HEK293 (cell line): ENCODE results near the gene CD68.
A peak's percentile ranks its signal among the peaks of the same experiment; 100 is the strongest.

Experiments used
- CTCF ChIP-seq: fragments of 450-650 bp; formaldehyde crosslinking; IDR thresholded peaks from 2 replicates; pipeline ENCODE4 v1.5.1; 2016; ENCODE audit warnings: missing biosample characterization, missing genetic modification characterization
- HIC1 ChIP-seq: fragments of 450-650 bp; formaldehyde crosslinking; IDR thresholded peaks from 2 replicates; pipeline ENCODE4 v1.5.1; 2016; ENCODE audit warnings: missing biosample characterization, missing genetic modification characterization
- HOXC10 ChIP-seq: sonication (generic); formaldehyde crosslinking; IDR thresholded peaks from 2 replicates; pipeline ENCODE4 v1.8.1; 2023; ENCODE audit warnings: mild to moderate bottlenecking, missing genetic modification reagents
- HOXD13 ChIP-seq: sonication (generic); formaldehyde crosslinking; IDR thresholded peaks from 2 replicates; pipeline ENCODE4 v1.8.0; 2022; ENCODE audit warnings: missing genetic modification reagents, borderline replicate concordance
- KLF1 ChIP-seq: fragments of 450-650 bp; formaldehyde crosslinking; IDR thresholded peaks from 2 replicates; pipeline ENCODE4 v1.5.1; 2016; ENCODE audit warnings: missing biosample characterization, missing genetic modification characterization
- KLF8 ChIP-seq: fragments of 450-650 bp; formaldehyde crosslinking; IDR thresholded peaks from 2 replicates; pipeline ENCODE4 v1.5.1; 2016; ENCODE audit warnings: missing biosample characterization, missing genetic modification characterization
- KLF9 ChIP-seq: fragments of 450-650 bp; formaldehyde crosslinking; IDR thresholded peaks from 2 replicates; pipeline ENCODE4 v1.5.1; 2016; ENCODE audit warnings: missing biosample characterization, missing genetic modification characterization, low read depth
- MYNN ChIP-seq: fragments of 450-650 bp; formaldehyde crosslinking; IDR thresholded peaks from 2 replicates; pipeline ENCODE4 v1.5.1; 2016; ENCODE audit warnings: missing biosample characterization, missing genetic modification characterization, borderline replicate concordance
- PATZ1 ChIP-seq: fragments of 450-650 bp; formaldehyde crosslinking; IDR thresholded peaks from 2 replicates; pipeline ENCODE4 v1.5.1; 2016; ENCODE audit warnings: missing biosample characterization, missing genetic modification characterization
- TRIM28 ChIP-seq: IDR thresholded peaks from 2 replicates; pipeline ENCODE4 v1.6.1; 2011; ENCODE audit warnings: low read length, control low read depth, borderline replicate concordance
- WT1 ChIP-seq: fragments of 450-650 bp; formaldehyde crosslinking; IDR thresholded peaks from 2 replicates; pipeline ENCODE4 v1.5.1; 2016; ENCODE audit warnings: missing biosample characterization, missing genetic modification characterization
- YY2 ChIP-seq: fragments of 450-650 bp; formaldehyde crosslinking; IDR thresholded peaks from 2 replicates; pipeline ENCODE4 v1.5.1; 2016; ENCODE audit warnings: missing biosample characterization, missing genetic modification characterization
- ZBTB11 ChIP-seq: fragments of 450-650 bp; formaldehyde crosslinking; conservative IDR thresholded peaks from 2 replicates; pipeline ENCODE4 v1.5.1; 2016; ENCODE audit warnings: low read depth, missing biosample characterization, missing genetic modification characterization
- ZEB2 ChIP-seq: fragments of 450-650 bp; formaldehyde crosslinking; IDR thresholded peaks from 2 replicates; pipeline ENCODE4 v1.5.1; 2016; ENCODE audit warnings: missing biosample characterization, missing genetic modification characterization
- ZNF10 ChIP-seq: fragments of 450-650 bp; formaldehyde crosslinking; IDR thresholded peaks from 2 replicates; pipeline ENCODE4 v1.5.1; 2017; ENCODE audit warnings: missing biosample characterization, missing genetic modification characterization
- ZNF221 ChIP-seq: fragments of 450-650 bp; formaldehyde crosslinking; IDR thresholded peaks from 2 replicates; pipeline ENCODE4 v1.5.1; 2017; ENCODE audit warnings: missing biosample characterization, missing genetic modification characterization, borderline replicate concordance
- ZNF341 ChIP-seq: fragments of 450-650 bp; formaldehyde crosslinking; IDR thresholded peaks from 2 replicates; pipeline ENCODE4; 2016; ENCODE audit warnings: low read depth, missing biosample characterization, missing genetic modification characterization
- ZNF426 ChIP-seq: fragments of 450-650 bp; formaldehyde crosslinking; IDR thresholded peaks from 2 replicates; pipeline ENCODE4 v1.5.1; 2017; ENCODE audit warnings: missing biosample characterization, missing genetic modification characterization, mild to moderate bottlenecking, inconsistent platforms, moderate library complexity
- ZNF837 ChIP-seq: fragments of 450-650 bp; formaldehyde crosslinking; IDR thresholded peaks from 2 replicates; pipeline ENCODE4 v1.5.1; 2016; ENCODE audit warnings: missing biosample characterization, missing genetic modification characterization
- TF ChIP-seq, protein P1 (sequence below): fragments of 450-650 bp; formaldehyde crosslinking; IDR thresholded peaks from 2 replicates; pipeline ENCODE4 v1.5.1; 2016; ENCODE audit warnings: missing biosample characterization, missing genetic modification characterization, borderline replicate concordance
- TF ChIP-seq, protein P2 (sequence below): fragments of 450-650 bp; formaldehyde crosslinking; IDR thresholded peaks from 2 replicates; pipeline ENCODE4 v1.5.1; 2016; ENCODE audit warnings: missing biosample characterization, missing genetic modification characterization
- TF ChIP-seq, protein P3 (sequence below): fragments of 450-650 bp; formaldehyde crosslinking; IDR thresholded peaks from 2 replicates; pipeline ENCODE4 v1.5.1; 2017; ENCODE audit warnings: missing biosample characterization, mild to moderate bottlenecking, missing genetic modification characterization, moderate library complexity
- TF ChIP-seq, protein P4 (sequence below): fragments of 450-650 bp; formaldehyde crosslinking; IDR thresholded peaks from 2 replicates; pipeline ENCODE4 v1.5.1; 2016; ENCODE audit warnings: missing biosample characterization, missing genetic modification characterization

Gene CD68

GRCh38 chr17:7572588-7573323 lies 6.7 kb upstream of the CD68 start (continued):
- TF ChIP-seq TRIM28: no peak
- TF ChIP-seq CTCF (tag by site-specific recombination): 0 out of 2 replicates have a peak, but pooled peaks have one; percentile 38
- TF ChIP-seq, protein P1, sequence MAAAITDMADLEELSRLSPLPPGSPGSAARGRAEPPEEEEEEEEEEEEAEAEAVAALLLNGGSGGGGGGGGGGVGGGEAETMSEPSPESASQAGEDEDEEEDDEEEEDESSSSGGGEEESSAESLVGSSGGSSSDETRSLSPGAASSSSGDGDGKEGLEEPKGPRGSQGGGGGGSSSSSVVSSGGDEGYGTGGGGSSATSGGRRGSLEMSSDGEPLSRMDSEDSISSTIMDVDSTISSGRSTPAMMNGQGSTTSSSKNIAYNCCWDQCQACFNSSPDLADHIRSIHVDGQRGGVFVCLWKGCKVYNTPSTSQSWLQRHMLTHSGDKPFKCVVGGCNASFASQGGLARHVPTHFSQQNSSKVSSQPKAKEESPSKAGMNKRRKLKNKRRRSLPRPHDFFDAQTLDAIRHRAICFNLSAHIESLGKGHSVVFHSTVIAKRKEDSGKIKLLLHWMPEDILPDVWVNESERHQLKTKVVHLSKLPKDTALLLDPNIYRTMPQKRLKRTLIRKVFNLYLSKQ (tag by site-specific recombination): peak; percentile 29; the same call in 1 of the 2 replicates
- TF ChIP-seq ZEB2: no peak
- peak; percentile 41; the same call in 1 of the 2 replicates for TF ChIP-seq WT1 (tag by site-specific recombination)
- TF ChIP-seq KLF1 (tag by site-specific recombination): peak; percentile 14; the same call in 1 of the 2 replicates
- 0 out of 2 replicates have a peak, but pooled peaks have one; percentile 4 for TF ChIP-seq ZNF341 (tag by site-specific recombination)
- peak; percentile 9 for TF ChIP-seq YY2 (tag by site-specific recombination)
- TF ChIP-seq ZNF837 (tag by site-specific recombination): peak; percentile 65; the same call in 1 of the 2 replicates
- TF ChIP-seq, protein P2, sequence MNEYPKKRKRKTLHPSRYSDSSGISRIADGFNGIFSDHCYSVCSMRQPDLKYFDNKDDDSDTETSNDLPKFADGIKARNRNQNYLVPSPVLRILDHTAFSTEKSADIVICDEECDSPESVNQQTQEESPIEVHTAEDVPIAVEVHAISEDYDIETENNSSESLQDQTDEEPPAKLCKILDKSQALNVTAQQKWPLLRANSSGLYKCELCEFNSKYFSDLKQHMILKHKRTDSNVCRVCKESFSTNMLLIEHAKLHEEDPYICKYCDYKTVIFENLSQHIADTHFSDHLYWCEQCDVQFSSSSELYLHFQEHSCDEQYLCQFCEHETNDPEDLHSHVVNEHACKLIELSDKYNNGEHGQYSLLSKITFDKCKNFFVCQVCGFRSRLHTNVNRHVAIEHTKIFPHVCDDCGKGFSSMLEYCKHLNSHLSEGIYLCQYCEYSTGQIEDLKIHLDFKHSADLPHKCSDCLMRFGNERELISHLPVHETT: peak; percentile 23; the same call in 1 of the 2 replicates
- no peak for TF ChIP-seq HIC1 (tag by site-specific recombination)
- TF ChIP-seq, protein P3, sequence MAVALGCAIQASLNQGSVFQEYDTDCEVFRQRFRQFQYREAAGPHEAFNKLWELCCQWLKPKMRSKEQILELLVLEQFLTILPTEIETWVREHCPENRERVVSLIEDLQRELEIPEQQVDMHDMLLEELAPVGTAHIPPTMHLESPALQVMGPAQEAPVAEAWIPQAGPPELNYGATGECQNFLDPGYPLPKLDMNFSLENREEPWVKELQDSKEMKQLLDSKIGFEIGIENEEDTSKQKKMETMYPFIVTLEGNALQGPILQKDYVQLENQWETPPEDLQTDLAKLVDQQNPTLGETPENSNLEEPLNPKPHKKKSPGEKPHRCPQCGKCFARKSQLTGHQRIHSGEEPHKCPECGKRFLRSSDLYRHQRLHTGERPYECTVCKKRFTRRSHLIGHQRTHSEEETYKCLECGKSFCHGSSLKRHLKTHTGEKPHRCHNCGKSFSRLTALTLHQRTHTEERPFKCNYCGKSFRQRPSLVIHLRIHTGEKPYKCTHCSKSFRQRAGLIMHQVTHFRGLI (tag by site-specific recombination): no peak
- TF ChIP-seq ZNF426 (tag by site-specific recombination): no peak
- TF ChIP-seq KLF9 (tag by site-specific recombination): no peak; the same call in 1 of the 2 replicates
- no peak for TF ChIP-seq ZBTB11 (tag by site-specific recombination)
- no peak for TF ChIP-seq HOXD13 (CRISPR knock-in tag)
- TF ChIP-seq KLF8 (tag by site-specific recombination): peak; percentile 67
- 0 out of 2 replicates have a peak, but pooled peaks have one; percentile 37 for TF ChIP-seq HOXC10 (CRISPR knock-in tag)
- TF ChIP-seq MYNN: no peak
- TF ChIP-seq ZNF221 (tag by site-specific recombination): no peak
- TF ChIP-seq ZNF10: no peak
- TF ChIP-seq, protein P4, sequence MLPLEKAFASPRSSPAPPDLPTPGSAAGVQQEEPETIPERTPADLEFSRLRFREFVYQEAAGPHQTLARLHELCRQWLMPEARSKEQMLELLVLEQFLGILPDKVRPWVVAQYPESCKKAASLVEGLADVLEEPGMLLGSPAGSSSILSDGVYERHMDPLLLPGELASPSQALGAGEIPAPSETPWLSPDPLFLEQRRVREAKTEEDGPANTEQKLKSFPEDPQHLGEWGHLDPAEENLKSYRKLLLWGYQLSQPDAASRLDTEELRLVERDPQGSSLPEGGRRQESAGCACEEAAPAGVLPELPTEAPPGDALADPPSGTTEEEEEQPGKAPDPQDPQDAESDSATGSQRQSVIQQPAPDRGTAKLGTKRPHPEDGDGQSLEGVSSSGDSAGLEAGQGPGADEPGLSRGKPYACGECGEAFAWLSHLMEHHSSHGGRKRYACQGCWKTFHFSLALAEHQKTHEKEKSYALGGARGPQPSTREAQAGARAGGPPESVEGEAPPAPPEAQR (tag by site-specific recombination): no peak
- no peak for TF ChIP-seq PATZ1 (tag by site-specific recombination)
